ENCODE measurements around the gene SEC14L6.

- no peak for TF ChIP-seq POLR2A (IDR thresholded peaks at IDR 0.05; ENCODE audit: low read depth, low read length)
- TF ChIP-seq PAX5 (IDR thresholded peaks at IDR 0.05; ENCODE audit: insufficient read depth, low read length, severe bottlenecking): no peak
- TF ChIP-seq POLR2AphosphoS5 (IDR thresholded peaks at IDR 0.05; ENCODE audit: low read depth, low read length): no peak
- TF ChIP-seq POU2F2 (IDR thresholded peaks at IDR 0.05; ENCODE audit: low read depth, low read length): no peak
These were observed 8.3 kb downstream of the SEC14L6 start for GRCh38 chr22:30538280-30538679.
